WTC11 (cell line): ENCODE measurements around the gene LONP2. TPM values are rescaled to one million over a fixed set of nuclear protein-coding genes. Genes with fewer than 3 reads are reported as not detected.
A peak's percentile ranks its signal among the peaks of the same experiment; 100 is the strongest.

Experiments used
- ATAC-seq: fragments of 200-7000 bp; cut with Tn5 transposase; 2 replicates; pipeline ENCODE4 v1.10.0; 2021; ENCODE audit warnings: mild to moderate bottlenecking, moderate library complexity
- CTCF ChIA-PET: fragments of 300-600 bp; sonication (Branson Sonifier 250); formaldehyde crosslinking; loops from one replicate; lab custom pipeline; 2021; ENCODE audit warnings: antibody characterized with exemption; lab: Charles Lee
- POLR2A ChIA-PET: fragments of 350-600 bp; sonication (Branson Sonifier 250); formaldehyde crosslinking; loops from one replicate; lab custom pipeline; 2021; ENCODE audit warnings: antibody characterized with exemption; lab: Charles Lee
- DNase-seq: peaks from one replicate; pipeline ENCODE4 v3.0.0; 2021; ENCODE audit warnings: low spot score
- H3K27ac Mint-ChIP-seq: 2 replicates; pipeline ENCODE4 v1.8.0; 2021; ENCODE audit warnings: mixed read lengths
- H3K27me3 Mint-ChIP-seq: 2 replicates; pipeline ENCODE4 v1.8.0; 2021; ENCODE audit warnings: low read depth, mild to moderate bottlenecking, moderate library complexity, mixed read lengths
- H3K36me3 Mint-ChIP-seq: 2 replicates; pipeline ENCODE4 v1.8.0; 2021; ENCODE audit warnings: mixed read lengths
- H3K4me1 Mint-ChIP-seq: 2 replicates; pipeline ENCODE4 v1.8.0; 2022; ENCODE audit warnings: mixed read lengths
- H3K4me3 Mint-ChIP-seq: 2 replicates; pipeline ENCODE4 v1.8.0; 2021; ENCODE audit warnings: mild to moderate bottlenecking, moderate library complexity, mixed read lengths
- H3K9me3 Mint-ChIP-seq: 2 replicates; pipeline ENCODE4 v1.8.0; 2021; ENCODE audit warnings: mixed read lengths
- ELF4 ChIP-seq: sonication (generic); formaldehyde crosslinking; IDR thresholded peaks from 2 replicates; pipeline ENCODE4 v1.8.1; 2022; ENCODE audit warnings: low read depth, mild to moderate bottlenecking, moderate library complexity, missing genetic modification reagents
- ESRRA ChIP-seq: sonication (generic); formaldehyde crosslinking; IDR thresholded peaks from 2 replicates; pipeline ENCODE4 v1.8.1; 2022; ENCODE audit warnings: mild to moderate bottlenecking, missing genetic modification reagents, borderline replicate concordance
- FOXK1 ChIP-seq: sonication (generic); formaldehyde crosslinking; IDR thresholded peaks from 2 replicates; pipeline ENCODE4 v1.8.0; 2022; ENCODE audit warnings: mild to moderate bottlenecking, moderate library complexity, missing genetic modification reagents
- GABPB1 ChIP-seq: sonication (generic); formaldehyde crosslinking; IDR thresholded peaks from 2 replicates; pipeline ENCODE4 v1.8.1; 2023; ENCODE audit warnings: mild to moderate bottlenecking, missing genetic modification reagents
- GTF2I ChIP-seq: fragments of 250-450 bp; sonication (Bioruptor Pico); conservative IDR thresholded peaks from 2 replicates; pipeline ENCODE4 v1.4.0; 2021; ENCODE audit warnings: mild to moderate bottlenecking
- HMGA2 ChIP-seq: fragments of 250-450 bp; sonication (Bioruptor Pico); IDR thresholded peaks from 2 replicates; pipeline ENCODE4 v1.4.0; 2021; ENCODE audit warnings: mild to moderate bottlenecking, moderate library complexity
- KAT7 ChIP-seq: sonication (generic); formaldehyde crosslinking; IDR thresholded peaks from 2 replicates; pipeline ENCODE4 v1.8.1; 2023; ENCODE audit warnings: missing genetic modification reagents, mild to moderate bottlenecking, borderline replicate concordance
- NFYB ChIP-seq: sonication (generic); formaldehyde crosslinking; conservative IDR thresholded peaks from 2 replicates; pipeline ENCODE4 v1.8.0; 2022; ENCODE audit warnings: low read depth, missing genetic modification reagents
- NR3C1 ChIP-seq: sonication (generic); formaldehyde crosslinking; conservative IDR thresholded peaks from 2 replicates; pipeline ENCODE4 v1.8.1; 2023; ENCODE audit warnings: low read depth, mild to moderate bottlenecking, missing genetic modification reagents
- PRRX2 ChIP-seq: fragments of 250-450 bp; sonication (Bioruptor Pico); IDR thresholded peaks from 2 replicates; pipeline ENCODE4 v1.8.0; 2021; ENCODE audit warnings: mild to moderate bottlenecking
- SMAD3 ChIP-seq: sonication (generic); formaldehyde crosslinking; IDR thresholded peaks from 2 replicates; pipeline ENCODE4 v1.8.0; 2022; ENCODE audit warnings: missing genetic modification reagents, mild to moderate bottlenecking, borderline replicate concordance
- TEAD1 ChIP-seq: sonication (generic); formaldehyde crosslinking; IDR thresholded peaks from 2 replicates; pipeline ENCODE4 v1.8.0; 2022; ENCODE audit warnings: mild to moderate bottlenecking, missing genetic modification reagents
- TEAD4 ChIP-seq: sonication (generic); formaldehyde crosslinking; IDR thresholded peaks from 2 replicates; pipeline ENCODE4 v1.8.0; 2022; ENCODE audit warnings: mild to moderate bottlenecking, missing genetic modification reagents
- ZNF121 ChIP-seq: sonication (generic); formaldehyde crosslinking; IDR thresholded peaks from 2 replicates; pipeline ENCODE4 v1.8.0; 2023; ENCODE audit warnings: missing genetic modification reagents
- ZNF138 ChIP-seq: sonication (generic); formaldehyde crosslinking; conservative IDR thresholded peaks from 2 replicates; pipeline ENCODE4 v1.8.1; 2022; ENCODE audit warnings: mild to moderate bottlenecking, moderate library complexity, missing genetic modification reagents
- ZNF232 ChIP-seq: sonication (generic); formaldehyde crosslinking; IDR thresholded peaks from 2 replicates; pipeline ENCODE4 v1.8.0; 2022; ENCODE audit warnings: mild to moderate bottlenecking, missing genetic modification reagents
- ZNF263 ChIP-seq: sonication (generic); formaldehyde crosslinking; IDR thresholded peaks from 2 replicates; pipeline ENCODE4 v1.8.1; 2022; ENCODE audit warnings: low read depth, mild to moderate bottlenecking, moderate library complexity, missing genetic modification reagents
- ZNF416 ChIP-seq: fragments of 250-450 bp; sonication (Bioruptor Pico); IDR thresholded peaks from 2 replicates; pipeline ENCODE4 v1.9.0; 2021; ENCODE audit warnings: mild to moderate bottlenecking, inconsistent platforms
- total RNA-seq: library from RNA; stranded (reverse); gene quantifications from 3 replicates; pipeline ENCODE4 v1.2.3, GENCODE V29; 2021
- TF ChIP-seq, protein P1 (sequence below): fragments of 250-450 bp; sonication (Bioruptor Pico); IDR thresholded peaks from 2 replicates; pipeline ENCODE4 v1.9.0; 2021; ENCODE audit warnings: mild to moderate bottlenecking
- TF ChIP-seq, protein P2 (sequence below): sonication (generic); formaldehyde crosslinking; IDR thresholded peaks from 2 replicates; pipeline ENCODE4 v1.8.1; 2022; ENCODE audit warnings: missing genetic modification reagents, borderline replicate concordance
- TF ChIP-seq, protein P3 (sequence below): sonication (generic); formaldehyde crosslinking; conservative IDR thresholded peaks from 2 replicates; pipeline ENCODE4 v1.8.1; 2023; ENCODE audit warnings: mild to moderate bottlenecking, low read depth, missing genetic modification reagents, moderate library complexity
- TF ChIP-seq, protein P4 (sequence below): sonication (generic); formaldehyde crosslinking; IDR thresholded peaks from 2 replicates; pipeline ENCODE4 v1.8.0; 2022; ENCODE audit warnings: mild to moderate bottlenecking, missing genetic modification reagents
- TF ChIP-seq, protein P5 (sequence below): sonication (generic); formaldehyde crosslinking; IDR thresholded peaks from 2 replicates; pipeline ENCODE4 v1.8.0; 2022; ENCODE audit warnings: mild to moderate bottlenecking, missing genetic modification reagents

Gene LONP2
- total RNA-seq, 1 experiment from 2014 or later = 28.4 TPM

DNA sequence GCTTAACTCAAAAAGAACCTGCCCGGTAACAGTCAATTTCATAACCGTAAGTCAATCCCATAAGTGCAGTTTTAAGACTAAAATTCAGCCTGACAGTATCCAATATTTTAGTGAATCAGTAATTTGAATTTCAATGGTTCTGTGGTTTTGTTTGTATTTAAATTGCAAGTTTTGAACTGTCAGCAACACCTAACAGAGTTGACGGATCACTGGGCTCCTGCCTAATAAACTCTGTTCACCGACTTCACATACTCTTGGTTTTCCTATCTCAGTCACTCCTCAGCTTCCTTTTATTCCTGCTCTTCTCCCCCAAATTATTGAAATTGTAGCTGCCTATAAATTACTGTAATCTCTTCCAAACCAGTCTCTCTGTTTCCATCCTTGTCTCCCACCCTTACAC, 128.6 kb downstream of the LONP2 start (continued):
- TF ChIP-seq ZNF138 (CRISPR knock-in tag) = no peak
- TF ChIP-seq, protein P1, sequence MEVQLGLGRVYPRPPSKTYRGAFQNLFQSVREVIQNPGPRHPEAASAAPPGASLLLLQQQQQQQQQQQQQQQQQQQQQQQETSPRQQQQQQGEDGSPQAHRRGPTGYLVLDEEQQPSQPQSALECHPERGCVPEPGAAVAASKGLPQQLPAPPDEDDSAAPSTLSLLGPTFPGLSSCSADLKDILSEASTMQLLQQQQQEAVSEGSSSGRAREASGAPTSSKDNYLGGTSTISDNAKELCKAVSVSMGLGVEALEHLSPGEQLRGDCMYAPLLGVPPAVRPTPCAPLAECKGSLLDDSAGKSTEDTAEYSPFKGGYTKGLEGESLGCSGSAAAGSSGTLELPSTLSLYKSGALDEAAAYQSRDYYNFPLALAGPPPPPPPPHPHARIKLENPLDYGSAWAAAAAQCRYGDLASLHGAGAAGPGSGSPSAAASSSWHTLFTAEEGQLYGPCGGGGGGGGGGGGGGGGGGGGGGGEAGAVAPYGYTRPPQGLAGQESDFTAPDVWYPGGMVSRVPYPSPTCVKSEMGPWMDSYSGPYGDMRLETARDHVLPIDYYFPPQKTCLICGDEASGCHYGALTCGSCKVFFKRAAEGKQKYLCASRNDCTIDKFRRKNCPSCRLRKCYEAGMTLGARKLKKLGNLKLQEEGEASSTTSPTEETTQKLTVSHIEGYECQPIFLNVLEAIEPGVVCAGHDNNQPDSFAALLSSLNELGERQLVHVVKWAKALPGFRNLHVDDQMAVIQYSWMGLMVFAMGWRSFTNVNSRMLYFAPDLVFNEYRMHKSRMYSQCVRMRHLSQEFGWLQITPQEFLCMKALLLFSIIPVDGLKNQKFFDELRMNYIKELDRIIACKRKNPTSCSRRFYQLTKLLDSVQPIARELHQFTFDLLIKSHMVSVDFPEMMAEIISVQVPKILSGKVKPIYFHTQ (CRISPR knock-in tag) = no peak
- TF ChIP-seq, protein P2, sequence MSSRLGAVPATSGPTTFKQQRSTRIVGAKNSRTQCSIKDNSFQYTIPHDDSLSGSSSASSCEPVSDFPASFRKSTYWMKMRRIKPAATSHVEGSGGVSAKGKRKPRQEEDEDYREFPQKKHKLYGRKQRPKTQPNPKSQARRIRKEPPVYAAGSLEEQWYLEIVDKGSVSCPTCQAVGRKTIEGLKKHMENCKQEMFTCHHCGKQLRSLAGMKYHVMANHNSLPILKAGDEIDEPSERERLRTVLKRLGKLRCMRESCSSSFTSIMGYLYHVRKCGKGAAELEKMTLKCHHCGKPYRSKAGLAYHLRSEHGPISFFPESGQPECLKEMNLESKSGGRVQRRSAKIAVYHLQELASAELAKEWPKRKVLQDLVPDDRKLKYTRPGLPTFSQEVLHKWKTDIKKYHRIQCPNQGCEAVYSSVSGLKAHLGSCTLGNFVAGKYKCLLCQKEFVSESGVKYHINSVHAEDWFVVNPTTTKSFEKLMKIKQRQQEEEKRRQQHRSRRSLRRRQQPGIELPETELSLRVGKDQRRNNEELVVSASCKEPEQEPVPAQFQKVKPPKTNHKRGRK = no peak
- TF ChIP-seq TEAD4 (CRISPR knock-in tag) = no peak
- no peak for TF ChIP-seq ELF4 (CRISPR knock-in tag)
- TF ChIP-seq PRRX2 (CRISPR knock-in tag) = no peak
- no peak for TF ChIP-seq GTF2I (CRISPR knock-in tag)
- TF ChIP-seq ZNF263 (CRISPR knock-in tag) = no peak
- TF ChIP-seq SMAD3 (CRISPR knock-in tag) = no peak
- TF ChIP-seq, protein P3, sequence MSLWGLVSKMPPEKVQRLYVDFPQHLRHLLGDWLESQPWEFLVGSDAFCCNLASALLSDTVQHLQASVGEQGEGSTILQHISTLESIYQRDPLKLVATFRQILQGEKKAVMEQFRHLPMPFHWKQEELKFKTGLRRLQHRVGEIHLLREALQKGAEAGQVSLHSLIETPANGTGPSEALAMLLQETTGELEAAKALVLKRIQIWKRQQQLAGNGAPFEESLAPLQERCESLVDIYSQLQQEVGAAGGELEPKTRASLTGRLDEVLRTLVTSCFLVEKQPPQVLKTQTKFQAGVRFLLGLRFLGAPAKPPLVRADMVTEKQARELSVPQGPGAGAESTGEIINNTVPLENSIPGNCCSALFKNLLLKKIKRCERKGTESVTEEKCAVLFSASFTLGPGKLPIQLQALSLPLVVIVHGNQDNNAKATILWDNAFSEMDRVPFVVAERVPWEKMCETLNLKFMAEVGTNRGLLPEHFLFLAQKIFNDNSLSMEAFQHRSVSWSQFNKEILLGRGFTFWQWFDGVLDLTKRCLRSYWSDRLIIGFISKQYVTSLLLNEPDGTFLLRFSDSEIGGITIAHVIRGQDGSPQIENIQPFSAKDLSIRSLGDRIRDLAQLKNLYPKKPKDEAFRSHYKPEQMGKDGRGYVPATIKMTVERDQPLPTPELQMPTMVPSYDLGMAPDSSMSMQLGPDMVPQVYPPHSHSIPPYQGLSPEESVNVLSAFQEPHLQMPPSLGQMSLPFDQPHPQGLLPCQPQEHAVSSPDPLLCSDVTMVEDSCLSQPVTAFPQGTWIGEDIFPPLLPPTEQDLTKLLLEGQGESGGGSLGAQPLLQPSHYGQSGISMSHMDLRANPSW (CRISPR knock-in tag) = no peak

DNA sequence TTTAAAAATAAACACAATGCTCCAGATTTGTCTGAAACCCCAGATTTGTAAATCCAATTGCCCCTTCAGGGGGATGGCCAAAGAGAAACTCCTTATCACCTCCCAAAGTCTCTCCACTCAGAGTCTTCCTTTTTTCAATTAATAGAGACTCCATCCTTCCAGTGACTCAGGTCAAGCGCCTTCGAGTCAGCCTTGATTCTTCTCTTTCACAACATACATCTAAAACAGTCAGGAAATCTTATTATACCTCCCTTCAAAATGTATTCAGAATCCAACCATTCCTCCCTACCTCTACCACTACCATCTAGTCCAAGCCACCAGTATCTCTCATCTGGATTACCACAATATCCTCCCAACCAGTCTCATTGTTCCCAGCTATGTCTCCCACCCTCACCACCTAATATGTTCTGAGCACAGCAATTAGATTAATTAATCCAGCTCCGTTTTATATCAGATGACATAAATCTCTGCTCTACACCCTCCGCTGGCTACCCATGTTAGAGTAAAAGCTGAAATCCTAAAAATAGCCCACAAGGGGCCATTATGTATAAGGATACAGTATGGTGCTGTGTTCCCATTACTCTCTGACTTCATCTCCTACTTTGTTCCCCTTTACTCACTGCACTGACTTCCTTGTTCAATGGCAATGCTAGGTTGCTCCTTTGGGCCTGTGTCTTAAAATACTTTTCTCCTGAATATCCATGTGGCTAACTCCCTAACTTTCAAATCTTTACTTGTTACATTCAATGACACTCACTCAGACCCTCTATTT, 129.3 kb downstream of the LONP2 start:
- ChIA-PET POLR2A (no interaction called here), CTCF (no interaction called here)
- Mint-ChIP-seq H3K4me1 (peaks cover 26% of the 10 kb centered on the region), H3K36me3 (no peaks in the 10 kb centered on the region), H3K9me3 (no peaks in the 10 kb centered on the region), H3K27ac (no peak overlapping the region), H3K27me3 (no peaks in the 10 kb centered on the region), H3K4me3 (no peak overlapping the region)
- peak; percentile 34 for ATAC-seq
- no peak for DNase-seq
- TF ChIP-seq, protein P1 (CRISPR knock-in tag) = no peak
- TF ChIP-seq, protein P4, sequence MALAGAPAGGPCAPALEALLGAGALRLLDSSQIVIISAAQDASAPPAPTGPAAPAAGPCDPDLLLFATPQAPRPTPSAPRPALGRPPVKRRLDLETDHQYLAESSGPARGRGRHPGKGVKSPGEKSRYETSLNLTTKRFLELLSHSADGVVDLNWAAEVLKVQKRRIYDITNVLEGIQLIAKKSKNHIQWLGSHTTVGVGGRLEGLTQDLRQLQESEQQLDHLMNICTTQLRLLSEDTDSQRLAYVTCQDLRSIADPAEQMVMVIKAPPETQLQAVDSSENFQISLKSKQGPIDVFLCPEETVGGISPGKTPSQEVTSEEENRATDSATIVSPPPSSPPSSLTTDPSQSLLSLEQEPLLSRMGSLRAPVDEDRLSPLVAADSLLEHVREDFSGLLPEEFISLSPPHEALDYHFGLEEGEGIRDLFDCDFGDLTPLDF (CRISPR knock-in tag) = no peak
- TF ChIP-seq ELF4 (CRISPR knock-in tag) (no peak), NR3C1 (CRISPR knock-in tag) (no peak), ESRRA (CRISPR knock-in tag) (no peak), NFYB (CRISPR knock-in tag) (no peak), GTF2I (CRISPR knock-in tag) (no peak), HMGA2 (CRISPR knock-in tag) (no peak), GABPB1 (CRISPR knock-in tag) (no peak), KAT7 (CRISPR knock-in tag) (no peak), ZNF232 (CRISPR knock-in tag) (no peak), ZNF121 (CRISPR knock-in tag) (no peak), TEAD1 (CRISPR knock-in tag) (no peak), FOXK1 (CRISPR knock-in tag) (no peak), ZNF416 (no peak)
- TF ChIP-seq, protein P5, sequence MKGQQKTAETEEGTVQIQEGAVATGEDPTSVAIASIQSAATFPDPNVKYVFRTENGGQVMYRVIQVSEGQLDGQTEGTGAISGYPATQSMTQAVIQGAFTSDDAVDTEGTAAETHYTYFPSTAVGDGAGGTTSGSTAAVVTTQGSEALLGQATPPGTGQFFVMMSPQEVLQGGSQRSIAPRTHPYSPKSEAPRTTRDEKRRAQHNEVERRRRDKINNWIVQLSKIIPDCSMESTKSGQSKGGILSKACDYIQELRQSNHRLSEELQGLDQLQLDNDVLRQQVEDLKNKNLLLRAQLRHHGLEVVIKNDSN (CRISPR knock-in tag) = no peak
